H1 (cell line): Measurements from ENCODE around the gene REPS1. TPM values are rescaled to one million over a fixed set of nuclear protein-coding genes. Genes with fewer than 3 reads are reported as not detected.

Experiments
- CTCF ChIA-PET: fragments of 300-600 bp; sonication (Branson Sonifier 250); formaldehyde crosslinking; loops from one replicate; lab custom pipeline; 2021; ENCODE audit not compliant: partially characterized antibody; lab: Charles Lee
- POLR2A ChIA-PET: fragments of 300-600 bp; sonication (Branson Sonifier 250); formaldehyde crosslinking; loops from one replicate; lab custom pipeline; 2021; ENCODE audit warnings: inconsistent platforms; ENCODE audit not compliant: partially characterized antibody; lab: Charles Lee
- DNase-seq, 2 experiments: peaks; one replicate each; pipeline versions ENCODE4 v3.0.0 to v3.0.0-alpha.2; 2010 to 2022; ENCODE audit warnings: low spot score in 2 of 2, low read depth in 1 of 2, mixed read lengths in 1 of 2
- FAIRE-seq: peaks from 2 replicates; lab custom pipeline; 2011; peaks lifted over from hg19 to GRCh38; lab: Jason Lieb, UNC
- H2AFZ ChIP-seq: 2 replicates; pipeline ENCODE4 v1.8.1; 2012; ENCODE audit warnings: low read length, inconsistent platforms
- H2AK5ac ChIP-seq: 2 replicates; pipeline ENCODE4 v1.6.1; 2013; ENCODE audit warnings: low read depth, low read length
- H2BK120ac ChIP-seq: replicated peaks from 2 replicates; pipeline ENCODE3; 2013; ENCODE audit warnings: low read depth, low read length, inconsistent platforms
- H2BK12ac ChIP-seq: 2 replicates; pipeline ENCODE4 v1.6.1; 2013; ENCODE audit warnings: low read depth, low read length
- H2BK15ac ChIP-seq: 2 replicates; pipeline ENCODE4 v1.6.1; 2013; ENCODE audit warnings: low read length
- H2BK20ac ChIP-seq: 2 replicates; pipeline ENCODE4 v1.6.1; 2013; ENCODE audit warnings: low read length
- H2BK5ac ChIP-seq: 2 replicates; pipeline ENCODE4 v1.6.1; 2013; ENCODE audit warnings: low read depth, low read length
- H3K14ac ChIP-seq: 2 replicates; pipeline ENCODE4 v1.6.1; 2013; ENCODE audit warnings: inconsistent platforms; ENCODE audit not compliant: insufficient read length
- H3K18ac ChIP-seq: 2 replicates; pipeline ENCODE4 v1.6.1; 2013; ENCODE audit warnings: low read length; ENCODE audit errors: extremely low read depth
- H3K23ac ChIP-seq: 2 replicates; pipeline ENCODE4 v1.6.1; 2013; ENCODE audit warnings: inconsistent platforms; ENCODE audit not compliant: insufficient read length
- H3K23me2 ChIP-seq: 2 replicates; pipeline ENCODE4 v1.6.1; 2013; ENCODE audit warnings: low read depth, low read length
- H3K27ac ChIP-seq: 2 replicates; pipeline ENCODE4 v1.6.1; 2011; ENCODE audit warnings: low read depth, low read length, inconsistent platforms
- H3K27me3 ChIP-seq, 4 experiments: replicated peaks in 1 of 4; 1 replicate in 1 of 4; 2 replicates in 3 of 4; pipeline versions ENCODE4 v1.6.1 to v1.8.1; 2011 to 2013; ENCODE audit warnings: low read length in 3 of 4, mild to moderate bottlenecking in 3 of 4, inconsistent platforms in 2 of 4, mixed read lengths in 2 of 4, moderate library complexity in 1 of 4; ENCODE audit not compliant: control insufficient read depth in 3 of 4, insufficient read depth in 3 of 4; ENCODE audit errors: extremely low read depth in 1 of 4
- H3K36me3 ChIP-seq, 4 experiments: 2 replicates each; pipeline versions ENCODE4 v1.6.1 to v1.8.1; 2011 to 2013; ENCODE audit warnings: mild to moderate bottlenecking in 4 of 4, low read length in 3 of 4, moderate library complexity in 2 of 4, control low read depth in 1 of 4, inconsistent platforms in 1 of 4; ENCODE audit not compliant: insufficient read depth in 4 of 4, control insufficient read depth in 2 of 4
- H3K4ac ChIP-seq: replicated peaks from 2 replicates; pipeline ENCODE3; 2013; ENCODE audit warnings: low read length, low read depth, mixed read lengths, inconsistent platforms; ENCODE audit not compliant: insufficient read length
- H3K4me1 ChIP-seq, 4 experiments: replicated peaks in 1 of 4; 1 replicate in 1 of 4; 2 replicates in 3 of 4; pipeline versions ENCODE4 v1.6.1 to v1.8.1; 2011 to 2013; ENCODE audit warnings: low read length in 3 of 4, inconsistent platforms in 2 of 4, mixed read lengths in 1 of 4; ENCODE audit not compliant: insufficient read depth in 4 of 4, control insufficient read depth in 3 of 4
- H3K4me2 ChIP-seq, 2 experiments: 2 replicates each; pipeline versions ENCODE4 v1.6.1 to v1.8.1; 2011 to 2013; ENCODE audit warnings: low read depth in 2 of 2, low read length in 2 of 2, control low read depth in 1 of 2, inconsistent platforms in 1 of 2, mild to moderate bottlenecking in 1 of 2; ENCODE audit not compliant: insufficient read depth in 1 of 2
- H3K4me3 ChIP-seq, 4 experiments: fragments of 200-600, 300-600 bp in 1 of 4; sonication (generic), shearing (Covaris generic), sonication (Bioruptor Twin) in 1 of 4; 2 replicates each; pipeline versions ENCODE4 v1.5.1 to v1.8.1; 2011 to 2016; ENCODE audit warnings: low read length in 4 of 4, low read depth in 3 of 4, control low read depth in 2 of 4, inconsistent platforms in 2 of 4, mild to moderate bottlenecking in 2 of 4, mixed read lengths in 1 of 4, moderate library complexity in 1 of 4; ENCODE audit not compliant: insufficient read depth in 2 of 4; ENCODE audit errors: extremely low read depth in 1 of 4
- H3K56ac ChIP-seq: replicated peaks from 2 replicates; pipeline ENCODE3; 2013; ENCODE audit warnings: low read depth, mild to moderate bottlenecking, mixed read lengths, low read length, inconsistent platforms; ENCODE audit not compliant: insufficient read length
- H3K79me1 ChIP-seq: 2 replicates; pipeline ENCODE4 v1.6.1; 2013; ENCODE audit warnings: low read depth, low read length, control low read depth
- H3K79me2 ChIP-seq, 2 experiments: 2 replicates each; pipeline versions ENCODE4 v1.6.1 to v1.8.1; 2012 to 2013; ENCODE audit warnings: low read length in 2 of 2, mild to moderate bottlenecking in 2 of 2, inconsistent platforms in 1 of 2; ENCODE audit not compliant: insufficient read depth in 2 of 2, control insufficient read depth in 1 of 2
- H3K9ac ChIP-seq, 4 experiments: replicated peaks in 1 of 4; 1 replicate in 1 of 4; 2 replicates in 3 of 4; pipeline versions ENCODE4 v1.6.1 to v1.8.1; 2011 to 2013; ENCODE audit warnings: low read depth in 3 of 4, low read length in 3 of 4, control low read depth in 2 of 4, mild to moderate bottlenecking in 2 of 4, moderate library complexity in 2 of 4, inconsistent platforms in 1 of 4; ENCODE audit errors: extremely low read depth in 1 of 4
- H3K9me3 ChIP-seq, 2 experiments: 2 replicates each; pipeline versions ENCODE4 v1.6.1 to v1.8.1; 2012 to 2013; ENCODE audit warnings: mild to moderate bottlenecking in 2 of 2, moderate library complexity in 2 of 2, control low read depth in 1 of 2, inconsistent platforms in 1 of 2, low read depth in 1 of 2, low read length in 1 of 2, mixed read lengths in 1 of 2; ENCODE audit not compliant: insufficient read depth in 2 of 2
- H4K20me1 ChIP-seq, 2 experiments: replicated peaks in 1 of 2; 2 replicates each; pipeline versions ENCODE3 to v1.8.1; 2011 to 2013; ENCODE audit warnings: inconsistent platforms in 2 of 2, low read length in 2 of 2, mild to moderate bottlenecking in 1 of 2; ENCODE audit not compliant: insufficient read depth in 2 of 2, control insufficient read depth in 1 of 2
- H4K5ac ChIP-seq: 2 replicates; pipeline ENCODE4 v1.6.1; 2013; ENCODE audit warnings: low read length, low read depth, mixed read lengths, inconsistent platforms; ENCODE audit not compliant: insufficient read length
- H4K8ac ChIP-seq: 2 replicates; pipeline ENCODE4 v1.8.0; 2013; ENCODE audit warnings: mild to moderate bottlenecking, moderate library complexity, low read length, inconsistent platforms; ENCODE audit not compliant: insufficient read depth; ENCODE audit errors: extremely low read depth
- H4K91ac ChIP-seq: replicated peaks from 2 replicates; pipeline ENCODE3; 2013; ENCODE audit warnings: low read length, mixed read lengths, inconsistent platforms; ENCODE audit not compliant: insufficient read length
- HDAC2 ChIP-seq, 2 experiments: fragments of 300-600 bp in 1 of 2; sonication (generic) in 1 of 2; IDR thresholded peaks; 2 replicates each; pipeline ENCODE4 v1.6.1; 2011 to 2012; ENCODE audit warnings: low read depth in 2 of 2, low read length in 2 of 2, mild to moderate bottlenecking in 2 of 2, moderate library complexity in 2 of 2, borderline replicate concordance in 1 of 2, inconsistent platforms in 1 of 2
- JUN ChIP-seq: IDR thresholded peaks from 2 replicates; pipeline ENCODE4 v1.6.1; 2011; ENCODE audit warnings: low read depth, mild to moderate bottlenecking, improper control_type of control experiment, low read length
- TAF7 ChIP-seq: optimal IDR thresholded peaks from 2 replicates; pipeline ENCODE3; 2011; ENCODE audit warnings: low read depth, mild to moderate bottlenecking, inconsistent platforms, low read length, moderate library complexity, borderline replicate concordance
- WGBS, 2 experiments: shearing (Covaris generic) in 1 of 2; methylation state at CpG; one replicate each; pipeline versions ENCODE4 v1.1.6 to v1.1.7; 2013 to 2015; ENCODE audit warnings: low lambda C conversion rate in 2 of 2, mixed read lengths in 2 of 2, inconsistent platforms in 1 of 2, low coverage in 1 of 2, missing lambda C conversion rate in 1 of 2; ENCODE audit not compliant: insufficient replicate concordance in 2 of 2, insufficient coverage in 1 of 2, insufficient read length in 1 of 2; ENCODE audit errors: extremely low coverage in 1 of 2, missing lambda C conversion rate in 1 of 2; 5-methylcytosine and 5-hydroxymethylcytosine counted together
- polyA plus RNA-seq, 7 experiments: library from polyadenylated mRNA; depleted of rRNA in 3 of 7; stranded (reverse) in 5 of 7; unstranded in 2 of 7; fragments of >200 nt in 5 of 7; fragments of 200-250 nt in 2 of 7; gene quantifications; 1 replicate in 5 of 7; 2 replicates in 1 of 7; 4 replicates in 1 of 7; pipeline versions ENCODE4 v1.2.1 to v1.2.3, GENCODE V29; 2011 to 2013; ENCODE audit warnings: missing spikeins in 2 of 7, mixed read lengths in 2 of 7
- total RNA-seq: library from RNA; stranded (reverse); fragmentation: NEBNext Ultra II Directional; extraction: Animal tissue kit (Norgen Biotek cat#: 25700); gene quantifications from 2 replicates; pipeline ENCODE4 v1.2.1, GENCODE V29; 2021
- TF ChIP-seq, protein P1 (sequence below): IDR thresholded peaks from 2 replicates; pipeline ENCODE4 v1.6.1; 2011; ENCODE audit warnings: low read length, improper control_type of control experiment

Gene REPS1
- total and polyA plus RNA-seq, 2 of the 8 experiments (the other 6 are each of a cell fraction or from before 2014, with no cell fraction given), result 52.1 to 68.9 TPM

DNA sequence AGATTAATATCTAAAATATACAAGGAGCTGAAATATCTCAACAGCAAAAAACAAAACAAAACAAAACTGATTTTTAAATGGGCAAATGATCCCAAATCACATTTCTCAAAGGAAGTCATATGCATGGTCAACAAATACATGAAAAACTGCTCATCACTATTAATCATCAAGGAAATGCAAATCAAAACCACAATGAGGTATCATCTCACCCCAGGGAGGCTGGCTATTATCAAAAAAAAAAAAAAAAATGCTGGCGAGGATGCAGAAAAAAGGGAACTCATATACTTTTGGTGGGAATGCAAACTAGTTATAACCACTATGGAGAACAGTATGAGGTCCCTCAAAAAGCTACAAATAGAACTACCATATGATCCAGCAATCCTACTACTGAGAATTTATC is 34.6 kb downstream of the REPS1 start:
- TF ChIP-seq TAF7 (no peak), JUN (no peak), HDAC2 (IDR thresholded peaks at IDR 0.05; ENCODE audit: borderline replicate concordance in 1 of 2, low read depth in 2 of 2, low read length in 2 of 2) (no peak)
- TF ChIP-seq, protein P1, sequence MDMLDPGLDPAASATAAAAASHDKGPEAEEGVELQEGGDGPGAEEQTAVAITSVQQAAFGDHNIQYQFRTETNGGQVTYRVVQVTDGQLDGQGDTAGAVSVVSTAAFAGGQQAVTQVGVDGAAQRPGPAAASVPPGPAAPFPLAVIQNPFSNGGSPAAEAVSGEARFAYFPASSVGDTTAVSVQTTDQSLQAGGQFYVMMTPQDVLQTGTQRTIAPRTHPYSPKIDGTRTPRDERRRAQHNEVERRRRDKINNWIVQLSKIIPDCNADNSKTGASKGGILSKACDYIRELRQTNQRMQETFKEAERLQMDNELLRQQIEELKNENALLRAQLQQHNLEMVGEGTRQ, result no peak
- Histone ChIP-seq H3K56ac (no peak overlapping the region), H3K4me3 (no peak overlapping the region), H3K9ac (no peak overlapping the region), H3K36me3 (no peaks in the 10 kb centered on the region), H2BK5ac (no peak overlapping the region), H3K4ac (no peak overlapping the region), H3K23me2 (no peaks in the 10 kb centered on the region), H3K9me3 (no peaks in the 10 kb centered on the region), H3K4me1 (peaks cover 0 to 4% (median 3%) of the 10 kb centered on the region in 4 experiments; a peak in 2 of 7 replicates), H2BK120ac (no peak overlapping the region), H2BK20ac (no peak overlapping the region), H4K5ac (no peak overlapping the region), H2AFZ (no peak overlapping the region), H4K20me1 (peaks cover 4 to 5% of the 10 kb centered on the region in 2 experiments), H4K8ac (no peak overlapping the region), H3K27ac (no peak overlapping the region), H3K4me2 (no peak overlapping the region), H2BK12ac (no peak overlapping the region), H3K18ac (no peak overlapping the region), H3K79me2 (peaks cover 0 to 98% of the 10 kb centered on the region in 2 experiments; a peak in 3 of 4 replicates), H2BK15ac (no peak overlapping the region), H4K91ac (no peak overlapping the region), H3K23ac (no peak overlapping the region), H3K27me3 (no peaks in the 10 kb centered on the region), H3K79me1 (no peaks in the 10 kb centered on the region; the same call in 1 of the 2 replicates), H3K14ac (no peak overlapping the region), H2AK5ac (no peak overlapping the region)
- no peak for FAIRE-seq
- no peak for DNase-seq
- CTCF ChIA-PET, result interaction anchor here (1.0 to 1.5 kb wide), 2 partner anchors 8 to 49 kb away, joined by 3 to 4 read pairs; no protein-coding TSS in a partner anchor
- 73% methylated on average over 1 of the region's 1 CpG; no CpG with 5 or more reads in 1 of the 2 experiments for WGBS, 2 experiments
- POLR2A ChIA-PET, result no interaction called here
